Activated CD4-positive, alpha-beta T cell treated with anti-CD3 and anti-CD28 coated beads for 36 hours (primary cell): ENCODE results near the gene KPNA1. TPM values are rescaled to one million over a fixed set of nuclear protein-coding genes. Genes with fewer than 3 reads are reported as not detected.
A peak's percentile ranks its signal among the peaks of the same experiment; 100 is the strongest.

Experiments used
- ATAC-seq: fragments of 200-7000 bp; cut with Tn5 transposase; one replicate; pipeline ENCODE4 v1.10.0; 2021; ENCODE audit warnings: mild to moderate bottlenecking, moderate library complexity
- CTCF ChIA-PET: fragments of 350-600 bp; sonication (Branson Sonifier 250); formaldehyde crosslinking; loops from one replicate; lab custom pipeline; 2021; ENCODE audit warnings: antibody characterized with exemption; lab: Charles Lee
- POLR2A ChIA-PET: fragments of 350-600 bp; sonication (Branson Sonifier 250); formaldehyde crosslinking; loops from one replicate; lab custom pipeline; 2021; ENCODE audit warnings: antibody characterized with exemption, inconsistent platforms; lab: Charles Lee
- DNase-seq: peaks from one replicate; pipeline ENCODE4 v3.0.0-alpha.2; 2020
- H3K27ac Mint-ChIP-seq: one replicate; pipeline ENCODE4 v1.8.0; 2021; ENCODE audit warnings: mixed read lengths
- H3K27me3 Mint-ChIP-seq: one replicate; pipeline ENCODE4 v1.8.0; 2021; ENCODE audit warnings: mixed read lengths
- H3K36me3 Mint-ChIP-seq: one replicate; pipeline ENCODE4 v1.8.0; 2021; ENCODE audit warnings: low read depth, mixed read lengths
- H3K4me1 Mint-ChIP-seq: one replicate; pipeline ENCODE4 v1.8.0; 2021; ENCODE audit warnings: mixed read lengths
- H3K4me3 Mint-ChIP-seq: one replicate; pipeline ENCODE4 v1.8.0; 2021; ENCODE audit warnings: mild to moderate bottlenecking, moderate library complexity, mixed read lengths
- H3K9me3 Mint-ChIP-seq: one replicate; pipeline ENCODE4 v1.8.0; 2021; ENCODE audit warnings: low read depth, mixed read lengths
- intact Hi-C, 2 experiments: fragments of 100-400 bp; cut with DNase I in 1 of 2; cut with micrococcal nuclease in 1 of 2; formaldehyde crosslinking; loops; one replicate each; pipeline versions ENCODE4 v1.14.2 to v1.15.1; 2022 to 2024; cut with DNase I, micrococcal nuclease
- total RNA-seq, 2 experiments: library from RNA; stranded (reverse); gene quantifications; one replicate each; pipeline ENCODE4 v1.2.3, GENCODE V29; 2021

KPNA1 gene
- total RNA-seq, 2 experiments from 2014 or later, result 37.5 to 42.6 TPM

GRCh38 chr3:122555275-122556071, 40.7 kb upstream of the KPNA1 start:
- H3K36me3 Mint-ChIP-seq, result peaks cover 55% of the 10 kb centered on the region
- H3K27me3 Mint-ChIP-seq, result no peaks in the 10 kb centered on the region
- DNase-seq (no peak), ATAC-seq (no peak)
- peaks cover 9% of the 10 kb centered on the region for H3K4me1 Mint-ChIP-seq
- intact Hi-C loops, result no loop called here
- no peak overlapping the region for H3K4me3 Mint-ChIP-seq
- H3K27ac Mint-ChIP-seq, result no peak overlapping the region
- ChIA-PET POLR2A (no interaction called here), CTCF (interaction anchor here (6.5 kb wide), 1 partner anchor 124 kb away, joined by 58 read pairs; the partner anchor contains the start of gene PARP14)
- H3K9me3 Mint-ChIP-seq, result no peaks in the 10 kb centered on the region

- Mint-ChIP-seq H3K27ac (no peak overlapping the region), H3K4me1 (peaks cover 5% of the 10 kb centered on the region), H3K4me3 (no peak overlapping the region), H3K9me3 (no peaks in the 10 kb centered on the region), H3K36me3 (peaks cover 57% of the 10 kb centered on the region), H3K27me3 (no peaks in the 10 kb centered on the region)
- POLR2A ChIA-PET, result no interaction called here
- CTCF ChIA-PET, result interaction anchor here (1.3 kb wide), 1 partner anchor 9 kb away, joined by 3 read pairs; no protein-coding TSS in a partner anchor
- no peak for DNase-seq
- intact Hi-C loops, result no loop called here
- no peak for ATAC-seq
Observed at GRCh38 chr3:122553171-122553570, 38.4 kb upstream of the KPNA1 start.

GRCh38 chr3:122548619-122549018, 33.9 kb upstream of the KPNA1 start:
- no peak for DNase-seq
- CTCF ChIA-PET, result interaction anchor here (0.6 to 1.5 kb wide), 6 partner anchors 8 to 156 kb away, joined by 3 to 4 read pairs (median 4); no protein-coding TSS in a partner anchor
- intact Hi-C loops, result no loop called here
- Mint-ChIP-seq H3K4me3 (no peak overlapping the region), H3K27ac (no peak overlapping the region), H3K36me3 (peaks cover 48% of the 10 kb centered on the region), H3K27me3 (no peaks in the 10 kb centered on the region), H3K4me1 (no peaks in the 10 kb centered on the region), H3K9me3 (no peaks in the 10 kb centered on the region)
- ATAC-seq, result no peak
- POLR2A ChIA-PET, result interaction anchor here (0.7 kb wide), 1 partner anchor 30 kb away, joined by 3 read pairs; no protein-coding TSS in a partner anchor

GRCh38 chr3:122548076-122548475, 33.3 kb upstream of the KPNA1 start:
- POLR2A ChIA-PET, result no interaction called here
- H3K9me3 Mint-ChIP-seq, result no peaks in the 10 kb centered on the region
- intact Hi-C loops, result no loop called here
- no peaks in the 10 kb centered on the region for H3K27me3 Mint-ChIP-seq
- DNase-seq (no peak), ATAC-seq (no peak)
- H3K4me1 Mint-ChIP-seq, result no peaks in the 10 kb centered on the region
- no peak overlapping the region for H3K4me3 Mint-ChIP-seq
- H3K27ac Mint-ChIP-seq, result no peak overlapping the region
- CTCF ChIA-PET, result interaction anchor here (0.6 to 1.5 kb wide), 5 partner anchors 10 to 352 kb away, joined by 3 to 4 read pairs (median 3); no protein-coding TSS in a partner anchor
- peaks cover 45% of the 10 kb centered on the region for H3K36me3 Mint-ChIP-seq

GRCh38 chr3:122546151-122546550, 31.4 kb upstream of the KPNA1 start:
- CTCF ChIA-PET, result interaction anchor here (0.9 to 1.1 kb wide), 2 partner anchors 9 to 133 kb away, joined by 3 to 4 read pairs; no protein-coding TSS in a partner anchor
- DNase-seq (no peak), ATAC-seq (no peak)
- Mint-ChIP-seq H3K4me1 (no peaks in the 10 kb centered on the region), H3K36me3 (peaks cover 40% of the 10 kb centered on the region), H3K4me3 (no peak overlapping the region), H3K9me3 (no peaks in the 10 kb centered on the region), H3K27me3 (no peaks in the 10 kb centered on the region), H3K27ac (no peak overlapping the region)
- POLR2A ChIA-PET, result no interaction called here
- intact Hi-C loops, result no loop called here

- ATAC-seq (no peak), DNase-seq (no peak)
- Mint-ChIP-seq H3K4me3 (no peak overlapping the region), H3K27ac (no peak overlapping the region), H3K36me3 (peaks cover 43% of the 10 kb centered on the region), H3K27me3 (no peaks in the 10 kb centered on the region), H3K4me1 (peaks cover 11% of the 10 kb centered on the region), H3K9me3 (no peaks in the 10 kb centered on the region)
- CTCF ChIA-PET, result no interaction called here
- intact Hi-C loops, result no loop called here
- POLR2A ChIA-PET, result no interaction called here
Observed at GRCh38 chr3:122538956-122539490, 24.3 kb upstream of the KPNA1 start.

- no peak overlapping the region for H3K4me3 Mint-ChIP-seq
- H3K4me1 Mint-ChIP-seq, result peaks cover 34% of the 10 kb centered on the region
- no peak overlapping the region for H3K27ac Mint-ChIP-seq
- intact Hi-C loops, result no loop called here
- no peaks in the 10 kb centered on the region for H3K9me3 Mint-ChIP-seq
- ChIA-PET CTCF (interaction anchor here (0.8 kb wide), 2 partner anchors 10 to 144 kb away, joined by 3 read pairs; no protein-coding TSS in a partner anchor), POLR2A (no interaction called here)
- no peaks in the 10 kb centered on the region for H3K27me3 Mint-ChIP-seq
- H3K36me3 Mint-ChIP-seq, result peaks cover 60% of the 10 kb centered on the region
- ATAC-seq, result no peak
- no peak for DNase-seq
Observed at GRCh38 chr3:122536632-122537001, 21.9 kb upstream of the KPNA1 start.

- intact Hi-C loops, result loop anchor here in 1 of 2 experiments (2.0 kb wide), 1 partner anchor 75 kb away; no protein-coding TSS in a partner anchor
- no peak overlapping the region for H3K27ac Mint-ChIP-seq
- H3K4me3 Mint-ChIP-seq, result no peak overlapping the region
- peaks cover 34% of the 10 kb centered on the region for H3K4me1 Mint-ChIP-seq
- peaks cover 61% of the 10 kb centered on the region for H3K36me3 Mint-ChIP-seq
- H3K27me3 Mint-ChIP-seq, result no peaks in the 10 kb centered on the region
- no peak for DNase-seq
- ChIA-PET POLR2A (no interaction called here), CTCF (interaction anchor here (0.8 kb wide), 2 partner anchors 11 to 144 kb away, joined by 3 read pairs; no protein-coding TSS in a partner anchor)
- no peaks in the 10 kb centered on the region for H3K9me3 Mint-ChIP-seq
- ATAC-seq, result no peak
Observed at GRCh38 chr3:122535964-122536631, 21.4 kb upstream of the KPNA1 start.

- DNase-seq (peak; percentile 67), ATAC-seq (peak; percentile 99)
- ChIA-PET CTCF (interaction anchor here (0.5 to 1.1 kb wide), 5 partner anchors 8 to 1050 kb away, joined by 3 to 4 read pairs (median 3); no protein-coding TSS in a partner anchor), POLR2A (interaction anchor here (0.6 to 1.8 kb wide), 4 partner anchors 19 to 673 kb away, joined by 3 to 8 read pairs (median 5); partner anchors contain the start of gene KPNA1)
- Mint-ChIP-seq H3K27me3 (no peaks in the 10 kb centered on the region), H3K27ac (no peak overlapping the region), H3K9me3 (no peaks in the 10 kb centered on the region), H3K4me1 (peaks cover 34% of the 10 kb centered on the region), H3K4me3 (no peak overlapping the region), H3K36me3 (peaks cover 60% of the 10 kb centered on the region)
- intact Hi-C loops, result loop anchor here (1.0 to 5.0 kb wide), 10 partner anchors 19 to 432 kb away; partner anchors contain the start of gene KPNA1 (in 2 of the 2)
Observed at GRCh38 chr3:122533931-122534334, 19.2 kb upstream of the KPNA1 start.

GRCh38 chr3:122533480-122533879, 18.7 kb upstream of the KPNA1 start:
- H3K4me3 Mint-ChIP-seq, result no peak overlapping the region
- ChIA-PET POLR2A (interaction anchor here (0.6 to 1.8 kb wide), 3 partner anchors 19 to 136 kb away, joined by 3 to 8 read pairs (median 5); partner anchors contain the start of gene KPNA1), CTCF (interaction anchor here (0.5 to 1.1 kb wide), 4 partner anchors 8 to 1050 kb away, joined by 3 to 4 read pairs (median 3); no protein-coding TSS in a partner anchor)
- H3K27ac Mint-ChIP-seq, result peak overlapping the region; percentile 55
- ATAC-seq, result peak; percentile 17
- peaks cover 60% of the 10 kb centered on the region for H3K36me3 Mint-ChIP-seq
- intact Hi-C loops, result loop anchor here (1.0 to 5.0 kb wide), 7 partner anchors 19 to 431 kb away; partner anchors contain the start of gene KPNA1 (in 2 of the 2)
- no peak for DNase-seq
- H3K27me3 Mint-ChIP-seq, result no peaks in the 10 kb centered on the region
- no peaks in the 10 kb centered on the region for H3K9me3 Mint-ChIP-seq
- peaks cover 34% of the 10 kb centered on the region for H3K4me1 Mint-ChIP-seq
